EH (cell line): ENCODE measurements around the gene CRMP1.
"Not testable (repeated sequence)": the region's sequence is repeated elsewhere in the genome, so short reads cannot be mapped to it uniquely, and the experiment has no call there.

Experiments
- DNase-seq: peaks from one replicate; pipeline ENCODE4 v3.0.0-alpha.2; 2015; ENCODE audit warnings: low read depth

CRMP1 gene

DNA sequence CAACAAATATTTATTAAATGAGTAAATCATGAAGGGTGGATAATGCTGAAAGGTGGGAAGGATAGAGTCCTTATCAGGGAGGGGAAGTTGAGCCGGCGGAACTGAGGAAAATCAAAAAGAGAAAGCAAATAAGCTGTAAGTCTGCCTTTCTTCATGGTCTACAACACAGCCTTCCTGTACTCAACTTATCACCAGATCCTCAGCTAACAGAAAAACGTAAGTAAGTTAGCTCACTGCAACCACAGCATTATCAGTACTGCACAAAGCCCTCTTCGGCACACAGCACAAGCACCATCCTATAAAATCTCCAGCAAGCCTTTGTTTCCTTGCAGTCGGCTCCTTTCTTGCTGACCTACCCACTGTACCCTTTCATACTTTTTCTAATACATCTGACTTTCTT lies 70.3 kb downstream of the CRMP1 start:
- DNase-seq = no peak

DNA sequence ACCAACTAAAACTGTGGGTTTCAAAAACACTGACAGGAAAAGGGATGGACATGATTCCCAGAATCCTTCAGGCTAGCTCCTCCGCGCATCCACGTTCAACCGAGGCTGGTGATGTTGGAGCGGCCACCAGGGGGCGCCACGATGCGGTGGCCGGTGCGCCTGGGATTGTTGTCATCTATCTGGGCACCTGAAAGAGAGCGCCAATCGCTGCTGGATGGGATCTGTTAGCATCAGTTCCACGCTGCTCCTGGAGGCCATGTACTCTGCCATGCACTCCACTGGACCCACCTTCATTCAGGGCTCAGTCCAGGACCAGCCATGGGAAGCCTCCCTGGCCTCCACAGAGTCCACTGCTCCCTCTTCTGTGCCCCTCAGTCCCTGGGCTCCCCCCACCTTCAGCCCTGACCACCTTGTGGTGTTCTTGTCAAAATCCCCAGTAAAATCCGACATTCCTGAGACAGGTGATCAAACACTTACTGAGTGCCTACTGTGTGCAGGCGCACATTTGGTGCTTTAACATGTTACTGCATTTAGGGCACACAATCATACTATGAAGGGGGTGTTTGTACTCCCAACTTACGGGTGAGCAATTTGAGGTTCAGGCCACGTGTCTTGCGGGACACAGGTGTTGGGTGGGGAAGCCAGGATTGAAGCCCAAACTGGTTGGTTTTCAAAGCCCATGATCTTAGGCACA lies 71.1 kb downstream of the CRMP1 start:
- DNase-seq = no peak

DNA sequence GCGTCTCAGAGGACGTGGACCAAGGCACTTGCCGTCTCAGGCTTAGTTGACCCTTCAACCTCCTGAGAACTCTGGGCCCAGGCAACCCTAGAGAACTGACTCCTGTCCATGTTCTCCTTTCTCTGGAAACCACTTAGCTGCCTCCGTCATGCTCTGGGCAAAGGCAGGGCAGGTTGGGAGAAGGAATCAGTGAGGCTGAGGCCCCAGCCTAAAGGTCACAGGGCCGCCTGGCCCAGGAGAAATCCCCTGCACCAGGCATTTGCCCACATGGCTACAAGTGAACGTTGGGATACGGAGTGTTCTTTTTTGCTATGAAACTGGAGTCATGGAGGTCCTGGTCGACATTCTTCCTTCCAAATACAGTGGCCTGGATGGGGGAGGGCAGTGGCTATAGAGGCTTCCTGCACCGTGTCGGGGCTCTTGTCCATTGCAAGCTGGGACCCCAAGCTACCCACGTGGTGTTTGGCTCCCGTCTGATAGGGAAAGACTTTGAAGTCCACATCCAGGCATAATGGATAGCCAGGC lies 76.0 kb downstream of the CRMP1 start:
- DNase-seq = no peak

DNA sequence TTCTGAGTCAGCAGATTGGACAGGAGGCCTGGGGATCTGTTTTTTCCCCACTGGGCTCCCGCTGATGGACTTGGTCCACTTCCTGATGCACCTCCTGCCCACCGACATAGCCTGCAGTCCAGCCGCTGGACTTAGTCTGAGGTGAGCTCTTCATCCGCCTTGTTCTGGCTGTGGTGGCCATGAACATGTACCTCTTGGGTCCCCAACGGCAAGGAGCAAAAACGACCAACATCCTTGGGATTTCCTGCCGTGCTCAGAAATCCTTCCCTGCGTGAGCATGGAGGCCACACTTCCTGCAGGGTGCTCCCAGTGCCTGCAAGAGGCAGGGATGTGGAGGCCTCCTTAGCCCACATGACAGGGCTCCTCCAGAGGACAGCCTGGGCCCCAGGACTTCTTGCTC lies 76.8 kb downstream of the CRMP1 start:
- DNase-seq = no peak

DNA sequence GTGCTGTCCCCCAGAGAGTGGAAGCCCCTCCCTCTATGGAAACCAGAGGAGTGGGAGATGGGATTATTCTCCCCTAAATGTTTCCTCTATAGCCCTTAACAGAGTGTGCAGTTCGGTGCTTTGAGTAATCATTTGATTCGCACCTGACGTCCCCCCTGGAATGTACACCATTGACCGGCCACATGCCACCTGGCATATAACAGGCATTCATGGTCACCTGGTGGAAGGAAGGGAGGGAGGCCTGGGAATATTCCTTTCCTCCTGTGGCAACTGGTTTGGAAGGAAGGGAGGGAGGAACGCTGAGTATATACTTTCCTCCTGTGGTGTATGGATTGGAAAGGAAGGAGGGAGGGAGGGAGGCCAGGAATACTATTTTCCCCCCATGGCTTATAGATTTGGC lies 77.2 kb downstream of the CRMP1 start:
- no peak for DNase-seq

DNA sequence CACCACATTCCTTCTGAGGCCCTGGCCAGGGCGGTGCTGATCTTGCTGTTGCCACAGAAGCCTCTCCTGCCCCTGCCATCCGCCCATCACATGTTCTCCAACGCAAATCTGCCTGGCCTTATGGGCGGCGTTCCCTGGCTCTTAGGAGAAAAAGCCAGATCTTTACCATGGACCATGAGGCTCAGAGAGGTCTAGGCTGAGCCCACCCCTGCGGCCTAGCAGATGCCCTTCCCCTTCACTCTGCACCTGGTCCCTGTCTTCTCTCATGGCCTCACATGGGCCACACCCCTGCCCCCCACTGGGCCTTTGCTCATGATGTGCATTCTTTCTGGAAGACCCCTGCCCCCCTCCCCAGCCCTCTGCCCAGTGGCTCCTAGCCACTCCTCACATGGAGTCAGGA lies 78.5 kb downstream of the CRMP1 start:
- no peak for DNase-seq

DNA sequence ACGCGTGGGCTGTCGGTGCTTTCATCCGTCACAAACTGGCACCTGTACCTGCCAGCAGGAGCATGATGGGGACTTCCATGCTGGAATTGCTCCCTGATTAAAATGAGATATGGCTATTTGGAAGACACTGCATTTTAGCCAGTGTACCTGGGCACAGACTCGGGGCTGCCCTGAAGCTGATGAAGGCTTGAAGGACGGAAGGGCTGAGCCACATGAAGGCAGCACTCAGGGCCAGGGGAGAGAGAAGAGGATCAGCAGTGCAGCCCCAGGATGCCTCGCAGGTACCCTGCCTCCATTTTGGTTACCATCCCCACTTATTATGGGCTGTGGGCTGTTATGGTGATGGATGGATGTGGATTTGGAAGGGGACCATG lies 79.0 kb downstream of the CRMP1 start:
- DNase-seq = no peak

DNA sequence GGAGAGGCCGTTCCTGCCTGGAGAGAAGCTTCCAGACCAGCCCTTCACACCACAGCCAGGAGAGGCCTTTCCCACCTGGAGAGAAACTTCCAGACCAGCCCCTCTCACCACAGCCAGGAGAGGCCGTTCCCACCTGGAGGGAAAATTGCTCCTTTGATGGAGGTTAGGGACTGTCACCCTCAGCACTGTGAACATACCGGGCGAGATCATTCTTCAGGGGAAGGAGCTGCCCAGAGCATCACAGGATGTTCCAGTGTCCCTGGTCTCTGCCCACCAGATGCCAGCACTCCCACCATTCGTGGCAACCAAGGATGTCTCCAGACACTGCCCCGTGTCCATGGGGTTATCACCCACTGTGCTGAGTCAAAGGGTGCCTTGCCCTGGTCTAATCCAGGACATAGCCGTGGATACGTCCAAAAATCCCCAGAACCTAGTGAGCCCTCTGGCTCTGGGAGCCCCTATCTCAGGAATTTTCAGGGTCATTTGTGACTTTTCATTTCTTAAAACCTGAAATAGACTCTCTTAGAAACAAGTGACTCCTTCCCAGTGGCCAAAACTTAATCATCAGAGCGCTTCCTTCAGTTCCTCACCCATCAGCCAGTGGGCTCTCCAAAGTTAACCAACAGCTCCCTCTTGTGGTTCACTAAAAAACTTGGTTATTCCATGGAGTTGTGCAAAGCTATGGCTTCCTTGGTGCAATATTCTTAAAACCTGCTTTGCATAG lies 80.2 kb downstream of the CRMP1 start:
- peak; percentile 79 for DNase-seq

DNA sequence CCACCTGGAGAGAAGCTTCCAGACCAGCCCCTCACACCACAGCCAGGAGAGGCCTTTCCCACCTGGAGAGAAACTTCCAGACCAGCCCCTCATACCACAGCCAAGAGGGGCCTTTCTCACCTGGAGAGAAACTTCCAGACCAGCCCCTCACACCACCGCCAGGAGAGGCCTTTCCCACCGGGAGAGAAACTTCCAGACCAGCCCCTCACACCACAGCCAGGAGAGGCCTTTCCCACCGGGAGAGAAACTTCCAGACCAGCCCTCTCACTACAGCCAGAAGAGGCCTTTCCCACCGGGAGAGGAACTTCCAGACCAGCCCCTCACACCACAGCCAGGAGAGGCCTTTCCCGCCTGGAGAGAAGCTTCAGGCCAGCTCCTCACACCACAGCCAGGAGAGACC lies 80.8 kb downstream of the CRMP1 start:
- not testable (repeated sequence) for DNase-seq

DNA sequence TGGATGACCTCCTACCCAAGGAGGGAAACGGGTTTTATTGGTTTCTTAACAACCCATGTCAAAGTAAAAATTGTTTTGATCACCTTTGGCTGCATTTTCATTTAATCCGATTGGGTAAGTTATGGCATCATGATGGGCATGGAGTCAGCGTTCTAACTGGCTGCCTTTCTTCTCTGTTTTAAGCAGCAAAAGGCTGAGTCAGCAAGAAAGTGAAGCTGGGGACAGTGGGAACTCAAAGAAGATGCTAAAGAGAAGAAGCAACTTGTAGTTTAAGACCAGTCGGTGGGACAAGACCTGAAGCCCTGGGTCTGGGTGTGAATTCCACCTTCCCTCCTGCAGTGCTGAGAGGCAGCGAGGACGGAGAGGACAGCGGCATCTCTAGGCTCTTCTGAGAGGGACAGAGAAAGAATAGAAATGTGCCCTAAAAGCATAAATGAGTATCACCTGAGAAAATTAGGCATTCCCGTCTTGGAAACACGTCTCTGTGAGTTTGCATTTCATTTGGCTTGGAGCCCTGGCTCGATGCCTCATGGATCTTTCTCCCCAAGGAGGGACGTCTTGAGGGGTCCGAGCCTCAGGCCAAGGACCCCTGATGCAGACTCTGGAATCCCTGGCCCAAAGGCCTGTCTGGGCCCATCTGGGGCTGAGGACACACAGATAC lies 82.0 kb downstream of the CRMP1 start:
- DNase-seq = no peak

DNA sequence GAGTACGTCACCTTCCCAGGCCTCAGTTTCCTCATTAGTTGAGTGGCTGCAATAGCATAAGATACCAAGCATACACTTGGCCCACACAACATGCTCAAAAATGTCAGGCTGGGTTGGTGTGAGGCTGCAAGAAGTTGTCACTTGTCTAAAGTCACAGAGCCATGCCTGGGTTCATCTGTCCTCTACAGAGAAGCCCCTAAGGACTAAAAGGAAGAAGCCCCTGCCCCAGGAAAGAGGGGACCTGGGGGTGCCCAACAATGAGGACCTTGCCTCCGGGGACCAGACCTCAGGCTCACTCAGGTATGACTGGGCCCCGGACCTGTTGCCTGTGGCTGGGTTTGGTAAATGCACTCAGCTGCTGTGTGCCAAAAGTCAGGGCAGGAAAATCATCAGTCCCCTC lies 82.7 kb downstream of the CRMP1 start:
- DNase-seq = no peak

DNA sequence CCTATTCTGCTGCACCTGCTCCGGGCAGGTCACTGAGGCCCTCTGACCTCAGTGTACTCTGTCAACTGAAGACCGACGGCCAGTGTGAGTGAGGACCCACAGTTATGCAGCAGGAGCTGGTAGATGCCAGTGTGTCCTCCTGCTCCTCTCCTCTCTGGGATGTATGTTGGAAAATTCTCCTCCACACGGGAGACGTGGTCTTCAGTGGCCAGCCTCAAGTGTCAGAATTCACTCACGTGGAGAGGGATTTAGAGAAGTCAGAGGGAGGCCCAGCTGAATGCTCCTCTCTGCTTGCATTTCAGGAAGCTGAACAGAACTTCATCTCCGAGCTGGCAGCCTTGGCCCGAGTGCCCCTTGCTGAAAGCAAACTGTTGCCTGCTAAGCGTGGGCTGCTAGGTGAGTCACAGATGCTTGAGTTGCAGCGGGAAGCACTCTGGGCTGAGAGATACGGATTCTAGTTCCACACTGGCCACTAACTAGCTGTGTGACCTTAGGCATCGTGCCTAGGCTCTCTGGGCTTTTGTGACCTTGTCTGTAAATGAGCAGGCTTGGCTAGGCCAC lies 83.6 kb downstream of the CRMP1 start:
- DNase-seq = no peak

DNA sequence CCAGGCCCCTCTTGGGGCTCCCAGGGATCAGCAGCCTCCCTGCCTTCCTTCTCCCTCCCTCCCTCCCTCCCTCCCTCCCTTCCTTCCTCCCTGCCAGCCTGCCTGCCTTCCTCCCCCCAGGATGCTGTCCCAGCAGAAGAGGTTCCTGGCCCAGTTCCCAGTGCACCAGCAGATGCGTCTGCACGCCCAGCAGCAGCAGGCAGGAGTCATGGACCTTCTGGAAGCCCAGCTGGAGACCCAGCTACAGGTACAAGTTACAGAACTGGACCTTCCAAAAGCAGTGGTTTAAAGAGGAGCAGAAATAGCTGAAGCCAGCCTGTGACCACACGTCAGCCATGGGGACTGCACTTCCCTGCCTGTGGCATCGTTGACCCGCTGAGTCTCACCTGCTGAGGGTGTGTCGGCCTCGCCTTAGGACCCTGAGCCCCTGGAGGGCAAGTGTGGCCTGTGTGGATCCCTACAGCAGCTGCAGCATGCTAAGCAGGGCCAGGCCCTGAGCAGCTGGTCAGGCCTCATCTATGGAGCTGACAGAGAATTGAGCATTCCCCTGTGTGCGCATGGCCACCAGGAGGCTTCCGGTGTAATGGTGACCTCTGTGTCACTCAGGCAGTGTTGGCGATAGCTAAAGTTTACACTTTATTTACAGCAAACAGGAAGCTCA lies 84.7 kb downstream of the CRMP1 start:
- DNase-seq = peak; percentile 61

DNA sequence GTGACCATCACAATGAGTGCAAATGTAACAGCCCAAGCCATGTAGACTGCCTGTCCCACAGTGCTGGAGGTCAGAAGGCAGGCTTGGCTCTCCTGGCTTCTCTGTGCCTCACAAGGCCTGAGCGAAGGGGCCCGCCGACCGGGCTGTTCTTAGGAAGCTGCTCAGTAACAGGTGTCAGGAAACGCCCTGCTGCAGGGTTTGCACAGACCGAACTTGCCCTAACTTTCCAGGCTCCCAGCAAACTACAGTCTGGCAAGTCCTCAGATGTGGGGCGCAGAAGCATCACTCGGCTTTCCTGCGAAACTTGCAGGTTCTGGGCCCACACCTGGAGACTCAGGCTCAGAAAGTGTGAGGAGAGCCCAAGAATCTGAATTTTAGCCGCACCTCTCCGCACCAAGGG lies 87.6 kb downstream of the CRMP1 start:
- no peak for DNase-seq

DNA sequence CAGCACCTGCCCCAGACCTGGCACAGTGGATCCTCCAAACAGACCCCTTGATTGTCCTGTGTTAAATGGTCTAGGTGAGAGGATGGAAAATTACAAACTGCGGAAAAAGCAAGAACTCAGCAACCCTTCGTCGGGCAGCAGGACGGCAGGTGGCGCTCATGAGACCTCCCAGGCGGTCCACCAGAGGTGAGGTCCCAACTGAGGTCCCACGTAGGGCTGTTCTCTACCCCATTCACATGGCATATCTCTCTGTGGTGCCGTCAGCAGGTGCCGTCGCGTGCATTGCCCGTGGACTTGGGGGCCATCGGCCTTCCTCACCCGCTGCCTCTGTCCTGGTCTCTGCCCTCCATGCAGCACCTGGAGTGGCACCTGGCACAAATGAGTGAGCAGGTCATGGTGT lies 88.2 kb downstream of the CRMP1 start:
- no peak for DNase-seq

DNA sequence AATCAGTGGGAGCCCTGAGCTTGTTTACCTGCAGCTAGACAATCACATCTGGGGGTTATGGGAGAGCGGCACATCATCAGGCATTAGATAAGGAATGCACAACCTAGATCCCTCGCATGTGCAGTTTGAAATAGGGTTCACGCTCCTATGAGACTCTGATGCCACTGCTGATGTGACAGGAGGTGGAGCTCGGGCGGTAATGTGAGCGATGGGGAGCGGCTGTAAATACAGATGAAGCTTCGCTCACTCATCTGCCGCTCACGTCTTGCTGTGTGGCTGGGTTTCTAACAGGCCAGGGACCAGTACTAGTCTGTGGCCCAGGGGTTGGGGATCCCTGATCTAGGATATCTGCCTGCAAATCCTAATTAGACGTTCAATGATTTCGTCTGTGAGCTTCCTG lies 90.3 kb downstream of the CRMP1 start:
- no peak for DNase-seq

DNA sequence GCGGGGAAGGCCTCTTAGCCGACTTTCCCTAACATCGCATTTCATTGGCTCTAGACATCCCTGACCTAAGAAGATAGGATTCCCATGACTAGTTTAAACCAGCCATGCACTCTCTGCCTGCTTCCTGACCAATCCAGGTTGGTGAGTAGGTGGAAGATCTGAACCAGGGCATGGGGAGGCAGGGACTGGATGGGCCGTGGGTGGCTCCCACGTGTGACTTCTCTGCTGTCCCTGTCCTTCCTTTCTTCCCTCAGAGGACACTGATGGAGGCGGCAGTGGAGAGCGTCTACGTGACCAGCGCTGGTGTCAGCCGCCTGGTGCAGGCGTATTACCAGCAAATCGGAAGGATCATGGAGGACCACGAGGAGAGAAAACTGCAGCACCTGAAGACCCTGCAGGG lies 91.2 kb downstream of the CRMP1 start:
- no peak for DNase-seq

DNA sequence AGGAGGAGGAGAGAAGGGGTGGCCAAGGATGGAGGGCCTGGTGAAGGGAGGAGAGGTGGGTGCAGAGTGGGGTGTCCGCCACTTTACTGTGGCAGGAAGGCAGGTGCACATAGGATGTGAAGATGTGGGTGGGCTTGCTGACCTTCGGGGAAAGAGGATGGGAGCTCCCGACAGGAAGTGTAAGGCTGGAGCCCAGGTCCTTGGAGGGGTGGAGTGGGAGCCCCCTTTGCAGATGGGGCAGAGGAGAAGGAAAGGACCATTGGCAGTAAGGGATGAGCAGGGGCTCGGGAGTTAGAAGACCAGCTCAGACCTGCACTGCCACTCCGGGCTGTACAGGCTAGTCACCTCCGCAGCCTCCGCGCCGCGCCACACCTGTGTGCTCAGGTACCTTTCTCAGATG lies 92.4 kb downstream of the CRMP1 start:
- DNase-seq = no peak

DNA sequence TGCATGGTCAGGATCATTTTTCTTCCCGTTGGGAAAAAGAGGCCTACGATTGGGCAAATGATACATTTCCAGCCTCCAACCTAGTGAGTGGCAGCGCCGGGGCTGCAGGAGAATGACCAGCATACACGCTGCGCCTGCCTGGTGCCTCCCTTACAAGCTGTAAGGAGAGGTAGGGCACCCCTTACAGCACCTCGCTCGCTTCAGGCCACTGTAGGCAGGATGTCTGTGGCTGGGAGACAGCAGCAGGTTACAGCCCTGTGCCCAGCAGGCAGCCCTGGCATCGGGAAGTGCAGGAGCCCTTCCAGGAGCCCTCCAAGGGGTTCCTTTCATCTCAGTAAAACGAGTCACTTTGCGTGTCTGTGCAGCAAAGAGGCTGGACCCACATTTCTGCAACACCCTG lies 93.5 kb downstream of the CRMP1 start:
- no peak for DNase-seq

DNA sequence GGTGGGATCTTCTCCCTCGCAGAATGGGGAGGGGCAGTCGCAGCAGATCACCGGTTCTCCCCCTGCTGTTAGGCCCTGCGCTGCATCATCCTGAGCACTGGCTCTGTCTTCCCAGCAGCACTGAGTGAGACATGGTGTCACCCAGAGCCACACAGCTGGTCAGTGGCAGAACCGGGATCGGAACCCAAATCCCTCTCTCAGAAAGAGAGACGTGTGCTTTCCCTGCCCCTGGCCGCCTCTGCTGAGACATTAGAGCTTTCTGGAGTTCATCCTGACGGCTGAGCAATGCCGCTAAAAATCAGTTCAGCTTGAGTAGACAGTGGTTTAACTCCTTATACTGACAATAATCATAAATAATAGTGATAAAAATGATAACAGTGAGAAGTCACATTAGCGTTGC lies 93.9 kb downstream of the CRMP1 start:
- no peak for DNase-seq

DNA sequence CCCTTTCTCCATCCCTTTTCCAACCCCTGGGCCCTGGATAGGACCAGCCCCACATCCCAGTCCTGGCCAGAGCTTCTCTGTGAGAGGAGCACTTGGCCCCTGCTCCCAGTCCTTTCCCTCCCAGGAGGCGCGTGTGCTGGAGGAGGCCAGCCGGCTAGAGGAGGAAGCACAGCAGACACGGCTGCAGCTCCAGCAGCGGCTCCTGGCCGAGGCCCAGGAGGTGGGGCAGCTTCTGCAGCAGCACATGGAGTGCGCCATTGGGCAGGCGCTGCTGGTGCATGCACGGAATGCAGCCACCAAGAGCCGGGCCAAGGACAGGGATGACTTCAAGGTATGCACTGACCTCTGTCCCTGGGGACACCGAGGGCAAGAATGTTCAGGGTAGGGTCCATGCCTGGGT lies 94.4 kb downstream of the CRMP1 start:
- DNase-seq = no peak

DNA sequence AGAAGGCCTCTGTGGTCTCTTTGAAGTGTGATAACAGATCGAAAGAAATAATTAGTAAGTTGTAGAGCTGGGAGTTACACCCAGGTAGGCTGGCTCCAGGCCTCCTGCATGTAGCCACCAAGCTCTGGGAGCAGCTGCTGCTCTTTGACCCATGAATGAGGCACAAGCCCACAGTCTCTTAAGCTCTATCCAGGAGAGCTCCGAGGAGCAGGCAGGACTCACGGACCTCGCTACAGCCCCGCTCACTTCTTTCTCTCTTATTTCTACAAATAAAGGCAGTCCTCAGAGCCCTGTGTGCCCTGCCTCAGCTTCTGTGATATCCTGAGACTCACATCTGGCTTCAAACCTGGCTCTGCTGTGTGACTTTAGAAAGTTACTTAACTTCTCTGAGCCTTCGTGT lies 95.0 kb downstream of the CRMP1 start:
- no peak for DNase-seq
